Esophagus squamous epithelium (tissue), 5 donors: ENCODE data around the gene MSN. TPM values are rescaled to one million over a fixed set of nuclear protein-coding genes. Genes with fewer than 3 reads are reported as not detected.
A peak's percentile ranks its signal among the peaks of the same experiment; 100 is the strongest.

Experiments used
- DNase-seq: peaks from one replicate; lab custom pipeline; 2025; lab: John Stamatoyannopoulos, UW
- H3K27ac ChIP-seq, 4 donors: fragments of 200-600 bp; sonication (generic); one replicate each; pipeline ENCODE4 v1.5.1; 2016 to 2019; ENCODE audit warnings: mild to moderate bottlenecking in 1 of 4
- H3K27me3 ChIP-seq, 4 donors: fragments of 200-600 bp; sonication (generic); 1 replicate in 3 of 4; 2 replicates in 1 of 4; pipeline versions ENCODE4 v1.5.1 to v1.6.0; 2017 to 2021; ENCODE audit warnings: antibody characterized with exemption in 1 of 4
- H3K36me3 ChIP-seq, 3 donors: fragments of 200-600 bp; sonication (generic); one replicate each; pipeline ENCODE4 v1.5.1; 2016 to 2019
- H3K4me1 ChIP-seq, 3 donors: fragments of 200-600 bp; sonication (generic); one replicate each; pipeline ENCODE4 v1.5.1; 2017 to 2019
- H3K4me3 ChIP-seq, 4 donors: fragments of 200-600 bp; sonication (generic); 1 replicate in 3 of 4; 2 replicates in 1 of 4; pipeline ENCODE4 v1.5.1; 2016 to 2019; ENCODE audit warnings: mild to moderate bottlenecking in 2 of 4, moderate library complexity in 1 of 4
- H3K9me3 ChIP-seq, 3 donors: fragments of 200-600 bp; sonication (generic); one replicate each; pipeline ENCODE4 v1.5.1; 2016 to 2019
- POLR2A ChIP-seq, 4 donors: fragments of 450-650 bp; IDR thresholded peaks; one replicate each; pipeline ENCODE4 v1.6.1; 2017; ENCODE audit warnings: antibody characterized with exemption in 4 of 4, mild to moderate bottlenecking in 4 of 4, moderate library complexity in 3 of 4
- WGBS, 2 donors: methylation state at CpG; one replicate each; pipeline ENCODE4 v1.1.5; 2018; 5-methylcytosine and 5-hydroxymethylcytosine counted together
- intact Hi-C: fragments of 100-400 bp; cut with DNase I; formaldehyde crosslinking; loops from one replicate; pipeline ENCODE4 v1.15.0; 2022
- total RNA-seq, 4 donors: library from RNA; depleted of rRNA; stranded (reverse); fragments of >200 nt; gene quantifications; one replicate each; pipeline ENCODE4 v1.1.0, GENCODE V29; 2016
- TF ChIP-seq, protein P1 (sequence below), 6 experiments: fragments of 450-650 bp in 4 of 6; fragments of 200-600 bp in 2 of 6; sonication (generic) in 2 of 6; IDR thresholded peaks; one replicate each; pipeline ENCODE4 v1.5.1; 2016 to 2019; ENCODE audit warnings: antibody characterized with exemption in 6 of 6, mild to moderate bottlenecking in 4 of 6, moderate library complexity in 4 of 6
- donor health status: DM: yes; HTN: yes; CAD: no.

The MSN gene
- total RNA-seq, 4 donors from 2014 or later: 62.4 to 158 (median 133) TPM

- no peaks in the 10 kb centered on the region for H3K36me3 ChIP-seq
- no peaks in the 10 kb centered on the region for H3K9me3 ChIP-seq
- intact Hi-C loops: loop anchor here (10.0 kb wide), 1 partner anchor 111 kb away; no protein-coding TSS in a partner anchor
- H3K4me1 ChIP-seq: peaks cover 12 to 58% (median 43%) of the 10 kb centered on the region in 3 donors
- H3K27ac ChIP-seq: peak overlapping the region; percentile 67 to 88 (median 78)
- 10 to 21% methylated on average over 2 to 3 of the region's 5 CpGs for WGBS, 2 donors
- TF ChIP-seq POLR2A (IDR thresholded peaks at IDR 0.05): no peak
- TF ChIP-seq, protein P1, sequence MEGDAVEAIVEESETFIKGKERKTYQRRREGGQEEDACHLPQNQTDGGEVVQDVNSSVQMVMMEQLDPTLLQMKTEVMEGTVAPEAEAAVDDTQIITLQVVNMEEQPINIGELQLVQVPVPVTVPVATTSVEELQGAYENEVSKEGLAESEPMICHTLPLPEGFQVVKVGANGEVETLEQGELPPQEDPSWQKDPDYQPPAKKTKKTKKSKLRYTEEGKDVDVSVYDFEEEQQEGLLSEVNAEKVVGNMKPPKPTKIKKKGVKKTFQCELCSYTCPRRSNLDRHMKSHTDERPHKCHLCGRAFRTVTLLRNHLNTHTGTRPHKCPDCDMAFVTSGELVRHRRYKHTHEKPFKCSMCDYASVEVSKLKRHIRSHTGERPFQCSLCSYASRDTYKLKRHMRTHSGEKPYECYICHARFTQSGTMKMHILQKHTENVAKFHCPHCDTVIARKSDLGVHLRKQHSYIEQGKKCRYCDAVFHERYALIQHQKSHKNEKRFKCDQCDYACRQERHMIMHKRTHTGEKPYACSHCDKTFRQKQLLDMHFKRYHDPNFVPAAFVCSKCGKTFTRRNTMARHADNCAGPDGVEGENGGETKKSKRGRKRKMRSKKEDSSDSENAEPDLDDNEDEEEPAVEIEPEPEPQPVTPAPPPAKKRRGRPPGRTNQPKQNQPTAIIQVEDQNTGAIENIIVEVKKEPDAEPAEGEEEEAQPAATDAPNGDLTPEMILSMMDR (IDR thresholded peaks at IDR 0.05): no peak
- H3K4me3 ChIP-seq: no peak overlapping the region
- no peak for DNase-seq
- H3K27me3 ChIP-seq: no peaks in the 10 kb centered on the region
These were observed 38.8 kb downstream of the MSN start for GRCh38 chrX:65706041-65706828.

DNA sequence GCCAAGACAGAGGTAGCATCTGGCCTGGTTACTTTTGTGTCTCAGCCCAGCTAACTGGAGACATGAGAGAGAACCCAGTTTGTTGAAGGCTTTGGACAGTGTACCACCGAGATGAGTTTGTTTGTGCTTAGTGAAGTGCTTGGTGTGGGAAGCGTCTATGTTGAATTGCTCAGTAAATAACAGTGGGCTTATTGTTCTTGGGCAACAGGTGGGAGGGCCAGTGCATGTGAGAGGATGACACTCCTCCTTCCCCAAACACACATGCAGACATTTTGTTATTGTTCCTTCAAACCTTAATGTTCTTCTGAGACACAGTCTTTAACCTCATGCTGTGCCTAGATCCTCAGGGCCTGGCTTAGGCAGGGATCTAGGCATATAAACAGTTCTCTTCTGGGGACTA lies 39.7 kb downstream of the MSN start:
- no peak for DNase-seq
- TF ChIP-seq, protein P1 (IDR thresholded peaks at IDR 0.05): no peak
- TF ChIP-seq POLR2A (IDR thresholded peaks at IDR 0.05): no peak
- Histone ChIP-seq H3K27ac (peak overlapping the region in 3 of 4 donors; percentile 77 to 88 (median 80)), H3K4me1 (peaks cover 12 to 54% (median 43%) of the 10 kb centered on the region in 3 donors), H3K27me3 (no peaks in the 10 kb centered on the region), H3K36me3 (no peaks in the 10 kb centered on the region), H3K9me3 (no peaks in the 10 kb centered on the region), H3K4me3 (no peak overlapping the region)
- intact Hi-C loops: loop anchor here (10.0 kb wide), 1 partner anchor 112 kb away; no protein-coding TSS in a partner anchor
- 31 to 48% methylated on average over 2 of the region's 2 CpGs for WGBS, 2 donors

DNA sequence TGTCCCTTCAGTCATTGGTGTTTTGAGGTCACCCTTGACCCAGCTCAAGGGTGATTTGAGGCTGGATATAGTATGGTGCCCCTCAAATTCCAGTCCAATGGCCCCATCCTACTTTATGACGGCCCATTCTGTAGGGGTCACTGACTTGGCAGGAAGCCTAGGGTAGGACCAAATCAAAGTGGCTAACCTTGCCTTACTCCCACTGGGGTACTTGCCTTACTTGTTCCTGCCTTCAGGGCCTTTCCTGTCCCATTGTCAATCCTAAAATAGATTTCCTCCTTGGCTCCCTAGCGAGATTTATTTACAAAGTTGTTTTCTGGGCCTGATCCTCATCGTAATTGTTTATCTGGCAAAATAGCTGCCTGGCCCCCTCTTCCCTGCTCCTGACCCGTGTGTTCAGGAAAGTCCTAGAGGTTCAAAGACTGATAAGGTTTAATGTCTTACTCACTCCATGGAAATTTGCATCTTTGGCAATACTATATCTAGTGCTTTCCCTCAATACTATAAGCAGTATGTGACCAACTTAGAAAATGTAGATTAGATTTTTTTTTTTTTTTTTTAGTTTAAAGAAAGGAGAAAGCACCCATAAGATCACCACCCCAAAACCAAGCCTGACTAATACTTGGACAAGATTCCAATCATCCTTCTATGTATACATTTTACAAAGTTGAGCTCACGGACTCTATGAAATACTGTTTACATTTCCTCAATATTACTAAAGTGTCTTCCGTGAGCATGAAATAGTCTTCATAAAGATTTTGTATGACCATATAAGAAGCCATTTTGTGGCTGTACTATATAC lies 44.8 kb downstream of the MSN start:
- WGBS, 2 donors: 63 to 71% methylated on average over 5 to 6 of the region's 6 CpGs
- Histone ChIP-seq H3K4me3 (no peak overlapping the region), H3K36me3 (no peaks in the 10 kb centered on the region), H3K27me3 (no peaks in the 10 kb centered on the region), H3K9me3 (no peaks in the 10 kb centered on the region), H3K4me1 (peaks cover 0 to 4% (median 0%) of the 10 kb centered on the region in 3 donors), H3K27ac (no peak overlapping the region)
- no peak for DNase-seq
- TF ChIP-seq POLR2A (IDR thresholded peaks at IDR 0.05): no peak
- TF ChIP-seq, protein P1 (IDR thresholded peaks at IDR 0.05): no peak
- intact Hi-C loops: no loop called here

DNA sequence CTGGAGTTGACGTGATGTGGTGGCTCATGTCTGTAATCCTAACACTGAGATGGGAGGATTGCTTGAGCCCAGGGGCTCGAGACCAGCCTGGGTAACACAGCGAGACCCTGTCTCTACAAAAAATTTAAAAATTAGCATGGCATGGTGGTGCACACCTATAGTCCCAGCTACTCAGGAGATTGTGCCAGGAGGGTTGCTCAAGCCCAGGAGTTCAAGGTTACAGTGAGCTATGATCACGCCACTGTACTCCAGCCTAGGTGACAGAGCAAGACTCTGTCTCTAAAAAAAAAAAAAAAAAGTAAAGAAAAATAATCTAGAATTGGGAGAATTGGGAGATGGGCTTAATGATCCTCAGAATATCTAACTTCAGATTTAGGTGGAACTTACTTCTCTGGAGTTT lies 51.1 kb downstream of the MSN start:
- H3K27ac ChIP-seq: no peak overlapping the region
- WGBS, 2 donors: 78 to 100% methylated on average over 3 to 4 of the region's 4 CpGs
- no peaks in the 10 kb centered on the region for H3K36me3 ChIP-seq
- no peak overlapping the region for H3K4me3 ChIP-seq
- no peaks in the 10 kb centered on the region for H3K27me3 ChIP-seq
- intact Hi-C loops: no loop called here
- TF ChIP-seq, protein P1 (IDR thresholded peaks at IDR 0.05): no peak
- no peak for TF ChIP-seq POLR2A (IDR thresholded peaks at IDR 0.05)
- DNase-seq: no peak
- no peaks in the 10 kb centered on the region for H3K9me3 ChIP-seq
- H3K4me1 ChIP-seq: peaks cover 5 to 34% (median 10%) of the 10 kb centered on the region in 3 donors
